ENCODE results near the gene SGCE.

- no peak for TF ChIP-seq POLR2AphosphoS5 (IDR thresholded peaks at IDR 0.05; ENCODE audit: insufficient read depth in 1 of 2, low read depth in 1 of 2)
- no peak for TF ChIP-seq CTCF (IDR thresholded peaks at IDR 0.05)
Observed at GRCh38 chr7:94580601-94581000, 75.3 kb downstream of the SGCE start.

Data from vagina (tissue), 2 donors.